ELF-1 (cell line): ENCODE measurements around the gene SPATA31E1.
"Not testable (repeated sequence)": the region's sequence is repeated elsewhere in the genome, so short reads cannot be mapped to it uniquely, and the experiment has no call there.

Experiments
- DNase-seq: peaks from one replicate; pipeline ENCODE4 v3.0.0-alpha.2; 2016; ENCODE audit warnings: low read depth, low spot score

SPATA31E1 gene

GRCh38 chr9:87886210-87886932 lies 3.7 kb downstream of the SPATA31E1 start:
- DNase-seq: no peak

- no peak for DNase-seq
Measured at GRCh38 chr9:87886933-87887505, 4.3 kb downstream of the SPATA31E1 start.

- no peak for DNase-seq
Measured at GRCh38 chr9:87887661-87888480, 5.2 kb downstream of the SPATA31E1 start.

- no peak for DNase-seq
Measured at GRCh38 chr9:87888501-87888900, 5.8 kb downstream of the SPATA31E1 start.

GRCh38 chr9:87889065-87889881 lies 6.6 kb downstream of the SPATA31E1 start:
- no peak for DNase-seq

GRCh38 chr9:87889882-87890252 lies 7.2 kb downstream of the SPATA31E1 start:
- no peak for DNase-seq

- no peak for DNase-seq
Measured at GRCh38 chr9:87890837-87891236, 8.2 kb downstream of the SPATA31E1 start.

GRCh38 chr9:87891754-87892153 lies 9.1 kb downstream of the SPATA31E1 start:
- DNase-seq: no peak

- no peak for DNase-seq
Measured at GRCh38 chr9:87892956-87893355, 10.3 kb downstream of the SPATA31E1 start.

- DNase-seq: no peak
Measured at GRCh38 chr9:87894998-87895625, 12.4 kb downstream of the SPATA31E1 start.

GRCh38 chr9:87896891-87897290 lies 14.2 kb downstream of the SPATA31E1 start:
- no peak for DNase-seq

GRCh38 chr9:87898151-87898550 lies 15.5 kb downstream of the SPATA31E1 start:
- DNase-seq: no peak

- not testable (repeated sequence) for DNase-seq
Measured at GRCh38 chr9:87902371-87902770, 19.7 kb downstream of the SPATA31E1 start.

GRCh38 chr9:87909310-87910041 lies 26.8 kb downstream of the SPATA31E1 start:
- peak; percentile 69 for DNase-seq

GRCh38 chr9:87910821-87911220 lies 28.1 kb downstream of the SPATA31E1 start:
- DNase-seq: no peak

GRCh38 chr9:87917662-87918061 lies 35.0 kb downstream of the SPATA31E1 start, which contains the start of gene SPATA31C1:
SPATA31C1 (plus strand) TSS chr9:87917962.
- not testable (repeated sequence) for DNase-seq

- DNase-seq: not testable (repeated sequence)
Measured at GRCh38 chr9:87919013-87919412, 36.3 kb downstream of the SPATA31E1 start.

- not testable (repeated sequence) for DNase-seq
Measured at GRCh38 chr9:87921561-87921960, 38.9 kb downstream of the SPATA31E1 start.

- not testable (repeated sequence) for DNase-seq
Measured at GRCh38 chr9:87923012-87923411, 40.3 kb downstream of the SPATA31E1 start.

GRCh38 chr9:87924851-87925250 lies 42.2 kb downstream of the SPATA31E1 start:
- not testable (repeated sequence) for DNase-seq
